SK-N-SH treated with all-trans-retinoic acid at 6 μM for 48 hours (cell line): ENCODE results near the gene DIPK1A.

Source experiments
- ATAC-seq: fragments of 200-7000 bp; cut with Tn5 transposase; 3 replicates; pipeline ENCODE4 v1.9.1; 2020; ENCODE audit warnings: mild to moderate bottlenecking, moderate library complexity
- ARNTL ChIP-seq: fragments of 450-650 bp; formaldehyde crosslinking; IDR thresholded peaks from 2 replicates; pipeline ENCODE4 v1.5.0; 2020; ENCODE audit warnings: low read depth, mild to moderate bottlenecking, moderate library complexity, borderline replicate concordance
- BACH2 ChIP-seq: fragments of 250-450 bp; sonication (Bioruptor Pico); IDR thresholded peaks from 2 replicates; pipeline ENCODE4 v1.9.0; 2021; ENCODE audit warnings: mild to moderate bottlenecking, borderline replicate concordance
- CREB5 ChIP-seq: fragments of 250-450 bp; sonication (Bioruptor Pico); IDR thresholded peaks from 2 replicates; pipeline ENCODE4 v1.5.1; 2020; ENCODE audit warnings: low read depth, mild to moderate bottlenecking, moderate library complexity
- CSDC2 ChIP-seq: fragments of 250-450 bp; sonication (Bioruptor Pico); IDR thresholded peaks from 2 replicates; pipeline ENCODE4 v1.5.0; 2020; ENCODE audit warnings: mild to moderate bottlenecking, moderate library complexity
- CSRNP3 ChIP-seq: fragments of 250-450 bp; sonication (Bioruptor Pico); IDR thresholded peaks from 2 replicates; pipeline ENCODE4 v1.5.1; 2021; ENCODE audit warnings: mild to moderate bottlenecking, moderate library complexity
- ESRRG ChIP-seq: fragments of 250-450 bp; sonication (Bioruptor Pico); IDR thresholded peaks from 2 replicates; pipeline ENCODE4 v1.6.1; 2021; ENCODE audit warnings: mild to moderate bottlenecking
- GLIS3 ChIP-seq: fragments of 250-450 bp; sonication (Bioruptor Pico); IDR thresholded peaks from 2 replicates; pipeline ENCODE4 v1.5.0; 2020; ENCODE audit warnings: mild to moderate bottlenecking, moderate library complexity
- OSR1 ChIP-seq: fragments of 250-450 bp; sonication (Bioruptor Pico); IDR thresholded peaks from 2 replicates; pipeline ENCODE4 v1.8.0; 2022; ENCODE audit warnings: moderate library complexity, mild to moderate bottlenecking, inconsistent platforms
- PPARA ChIP-seq: fragments of 250-450 bp; sonication (Bioruptor Pico); IDR thresholded peaks from 2 replicates; pipeline ENCODE4 v1.5.0; 2020; ENCODE audit warnings: mild to moderate bottlenecking, borderline replicate concordance
- RARB ChIP-seq: fragments of 250-450 bp; sonication (Bioruptor Pico); IDR thresholded peaks from 2 replicates; pipeline ENCODE4 v1.8.0; 2021; ENCODE audit warnings: mild to moderate bottlenecking, moderate library complexity
- TCF4 ChIP-seq: fragments of 250-450 bp; sonication (Bioruptor Pico); IDR thresholded peaks from 2 replicates; pipeline ENCODE4 v1.8.0; 2021; ENCODE audit warnings: mild to moderate bottlenecking, moderate library complexity, borderline replicate concordance
- TOX ChIP-seq: fragments of 250-450 bp; sonication (Bioruptor Pico); IDR thresholded peaks from 2 replicates; pipeline ENCODE4 v1.8.0; 2021; ENCODE audit warnings: mild to moderate bottlenecking, moderate library complexity, borderline replicate concordance
- TSHZ2 ChIP-seq: fragments of 250-450 bp; sonication (Bioruptor Pico); IDR thresholded peaks from 2 replicates; pipeline ENCODE4 v1.5.0; 2020; ENCODE audit warnings: mild to moderate bottlenecking, moderate library complexity
- ZC3H10 ChIP-seq: fragments of 250-450 bp; sonication (Bioruptor Pico); IDR thresholded peaks from 2 replicates; pipeline ENCODE4 v1.5.1; 2021; ENCODE audit warnings: mild to moderate bottlenecking, moderate library complexity
- ZFP3 ChIP-seq: fragments of 250-450 bp; sonication (Bioruptor Pico); IDR thresholded peaks from 2 replicates; pipeline ENCODE4 v1.5.0; 2020; ENCODE audit warnings: mild to moderate bottlenecking, moderate library complexity
- ZFP30 ChIP-seq: fragments of 450-650 bp; formaldehyde crosslinking; IDR thresholded peaks from 2 replicates; pipeline ENCODE4 v1.5.0; 2022; ENCODE audit warnings: mild to moderate bottlenecking, moderate library complexity
- ZNF565 ChIP-seq: fragments of 450-650 bp; formaldehyde crosslinking; conservative IDR thresholded peaks from 2 replicates; pipeline ENCODE4 v1.5.0; 2020; ENCODE audit warnings: low read depth, mild to moderate bottlenecking, moderate library complexity
- ZNF8 ChIP-seq: fragments of 450-650 bp; formaldehyde crosslinking; IDR thresholded peaks from 2 replicates; pipeline ENCODE4 v1.5.0; 2020; ENCODE audit warnings: mild to moderate bottlenecking, moderate library complexity
- TF ChIP-seq, protein P1 (sequence below): fragments of 250-450 bp; sonication (Bioruptor Pico); IDR thresholded peaks from 2 replicates; pipeline ENCODE4 v1.8.0; 2020; ENCODE audit warnings: mild to moderate bottlenecking, moderate library complexity, borderline replicate concordance
- TF ChIP-seq, protein P2 (sequence below): fragments of 250-450 bp; sonication (Bioruptor Pico); IDR thresholded peaks from 2 replicates; pipeline ENCODE4 v1.8.0; 2021; ENCODE audit warnings: low read depth, mild to moderate bottlenecking, moderate library complexity, borderline replicate concordance

The DIPK1A gene

GRCh38 chr1:93005252-93005598 is 44.0 kb upstream of the DIPK1A start:
- TF ChIP-seq ZC3H10 (CRISPR knock-in tag) (no peak), ESRRG (CRISPR knock-in tag) (no peak), TSHZ2 (CRISPR knock-in tag) (no peak), ZNF8 (CRISPR knock-in tag) (no peak), ARNTL (CRISPR knock-in tag) (no peak), TCF4 (CRISPR knock-in tag) (no peak), OSR1 (no peak), CSRNP3 (CRISPR knock-in tag) (no peak), BACH2 (CRISPR knock-in tag) (no peak), TOX (no peak), GLIS3 (CRISPR knock-in tag) (no peak), PPARA (no peak), ZFP3 (CRISPR knock-in tag) (no peak), CREB5 (CRISPR knock-in tag) (no peak), ZNF565 (CRISPR knock-in tag) (no peak), ZFP30 (CRISPR knock-in tag) (no peak), CSDC2 (no peak), RARB (no peak)
- TF ChIP-seq, protein P1, sequence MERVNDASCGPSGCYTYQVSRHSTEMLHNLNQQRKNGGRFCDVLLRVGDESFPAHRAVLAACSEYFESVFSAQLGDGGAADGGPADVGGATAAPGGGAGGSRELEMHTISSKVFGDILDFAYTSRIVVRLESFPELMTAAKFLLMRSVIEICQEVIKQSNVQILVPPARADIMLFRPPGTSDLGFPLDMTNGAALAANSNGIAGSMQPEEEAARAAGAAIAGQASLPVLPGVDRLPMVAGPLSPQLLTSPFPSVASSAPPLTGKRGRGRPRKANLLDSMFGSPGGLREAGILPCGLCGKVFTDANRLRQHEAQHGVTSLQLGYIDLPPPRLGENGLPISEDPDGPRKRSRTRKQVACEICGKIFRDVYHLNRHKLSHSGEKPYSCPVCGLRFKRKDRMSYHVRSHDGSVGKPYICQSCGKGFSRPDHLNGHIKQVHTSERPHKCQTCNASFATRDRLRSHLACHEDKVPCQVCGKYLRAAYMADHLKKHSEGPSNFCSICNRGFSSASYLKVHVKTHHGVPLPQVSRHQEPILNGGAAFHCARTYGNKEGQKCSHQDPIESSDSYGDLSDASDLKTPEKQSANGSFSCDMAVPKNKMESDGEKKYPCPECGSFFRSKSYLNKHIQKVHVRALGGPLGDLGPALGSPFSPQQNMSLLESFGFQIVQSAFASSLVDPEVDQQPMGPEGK (CRISPR knock-in tag): no peak
- TF ChIP-seq, protein P2, sequence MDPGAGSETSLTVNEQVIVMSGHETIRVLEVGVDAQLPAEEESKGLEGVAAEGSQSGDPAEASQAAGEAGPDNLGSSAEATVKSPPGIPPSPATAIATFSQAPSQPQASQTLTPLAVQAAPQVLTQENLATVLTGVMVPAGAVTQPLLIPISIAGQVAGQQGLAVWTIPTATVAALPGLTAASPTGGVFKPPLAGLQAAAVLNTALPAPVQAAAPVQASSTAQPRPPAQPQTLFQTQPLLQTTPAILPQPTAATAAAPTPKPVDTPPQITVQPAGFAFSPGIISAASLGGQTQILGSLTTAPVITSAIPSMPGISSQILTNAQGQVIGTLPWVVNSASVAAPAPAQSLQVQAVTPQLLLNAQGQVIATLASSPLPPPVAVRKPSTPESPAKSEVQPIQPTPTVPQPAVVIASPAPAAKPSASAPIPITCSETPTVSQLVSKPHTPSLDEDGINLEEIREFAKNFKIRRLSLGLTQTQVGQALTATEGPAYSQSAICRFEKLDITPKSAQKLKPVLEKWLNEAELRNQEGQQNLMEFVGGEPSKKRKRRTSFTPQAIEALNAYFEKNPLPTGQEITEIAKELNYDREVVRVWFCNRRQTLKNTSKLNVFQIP (CRISPR knock-in tag): no peak
- ATAC-seq: no peak

GRCh38 chr1:93004566-93005251 is 43.4 kb upstream of the DIPK1A start:
- no peak for TF ChIP-seq PPARA
- no peak for TF ChIP-seq CSRNP3 (CRISPR knock-in tag)
- TF ChIP-seq ZFP30 (CRISPR knock-in tag): no peak
- TF ChIP-seq TCF4 (CRISPR knock-in tag): no peak
- TF ChIP-seq CREB5 (CRISPR knock-in tag): no peak
- no peak for TF ChIP-seq ZC3H10 (CRISPR knock-in tag)
- TF ChIP-seq ZNF8 (CRISPR knock-in tag): no peak
- no peak for TF ChIP-seq ARNTL (CRISPR knock-in tag)
- no peak for ATAC-seq
